GM23248 (cell line): ENCODE measurements around the gene FER.

Experiments
- EZH2 ChIP-seq: fragments of 200-600 bp; sonication (generic); IDR thresholded peaks from 2 replicates; pipeline ENCODE4 v1.6.1; 2018; ENCODE audit warnings: antibody characterized with exemption, mild to moderate bottlenecking; ENCODE audit not compliant: insufficient read depth, poor library complexity, severe bottlenecking
- EZH2phosphoT487 ChIP-seq: fragments of 200-600 bp; sonication (generic); IDR thresholded peaks from 2 replicates; pipeline ENCODE4 v1.6.1; 2018; ENCODE audit warnings: antibody characterized with exemption, moderate library complexity, mild to moderate bottlenecking, low read depth; ENCODE audit not compliant: insufficient read depth

GRCh38 chr5:109113608-109114007 is 365.9 kb downstream of the FER start:
- TF ChIP-seq EZH2 (no peak), EZH2phosphoT487 (no peak)
